Cardiac muscle cell (in vitro differentiated cells and primary cell): ENCODE data around the gene SYNE2. TPM values are rescaled to one million over a fixed set of nuclear protein-coding genes. Genes with fewer than 3 reads are reported as not detected.

Source experiments
- DNase-seq, 2 donors: peaks; one replicate each; pipeline versions ENCODE4 v3.0.0 to v3.0.0-alpha.2; 2010 to 2017; ENCODE audit warnings: low read depth in 1 of 2, low spot score in 1 of 2
- H3K27ac ChIP-seq: fragments of 200-600 bp; sonication (generic); 2 replicates; pipeline ENCODE4 v1.5.1; 2016
- H3K27me3 ChIP-seq: fragments of 200-600 bp; sonication (generic); 2 replicates; pipeline ENCODE4 v1.6.0; 2016; ENCODE audit warnings: control low read depth
- H3K36me3 ChIP-seq: fragments of 200-600 bp; sonication (generic); 2 replicates; pipeline ENCODE4 v1.5.1; 2016; ENCODE audit warnings: control low read depth
- H3K4me1 ChIP-seq: fragments of 200-600 bp; sonication (generic); 2 replicates; pipeline ENCODE4 v1.8.1; 2017; ENCODE audit warnings: low read depth, mild to moderate bottlenecking, mixed run types
- H3K4me3 ChIP-seq: fragments of 200-600 bp; sonication (generic); 2 replicates; pipeline ENCODE4 v1.5.1; 2016; ENCODE audit warnings: mild to moderate bottlenecking
- H3K9me3 ChIP-seq: fragments of 200-600 bp; sonication (generic); 2 replicates; pipeline ENCODE4 v1.5.1; 2017; ENCODE audit warnings: low read depth, mild to moderate bottlenecking, control low read depth
- CTCF ChIP-seq: IDR thresholded peaks from 2 replicates; pipeline ENCODE4 v1.5.1; 2012; ENCODE audit warnings: low read depth, mild to moderate bottlenecking, low read length
- polyA plus RNA-seq: library from polyadenylated mRNA; unstranded; fragments of >200 nt; fragmentation: Nextera tagmentation; extraction: Ambion mirVana; gene quantifications from 2 replicates; pipeline ENCODE4 v1.2.1, GENCODE V29; 2016
- total RNA-seq: library from RNA; depleted of rRNA; stranded (reverse); fragments of >200 nt; gene quantifications from 2 replicates; pipeline ENCODE4 v1.2.3, GENCODE V29; 2016

The SYNE2 gene
- total and polyA plus RNA-seq, 2 experiments from 2014 or later, result 36.0 to 95.2 TPM

DNA sequence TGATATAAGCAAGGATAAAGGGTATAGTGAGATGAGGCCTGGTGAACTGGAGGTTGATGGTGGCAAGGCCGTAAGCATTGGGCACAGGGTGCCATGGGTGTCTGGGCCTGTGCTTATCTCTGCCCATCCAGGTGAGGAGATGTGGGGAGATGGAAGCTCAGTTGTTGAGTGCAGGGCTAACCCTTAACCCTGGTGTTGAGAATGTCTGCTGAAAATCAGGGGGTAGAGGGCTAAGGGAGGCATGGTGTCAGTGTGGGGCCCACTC, 86.1 kb downstream of the SYNE2 start:
- Histone ChIP-seq H3K27ac (no peak overlapping the region), H3K27me3 (no peaks in the 10 kb centered on the region), H3K9me3 (no peaks in the 10 kb centered on the region), H3K36me3 (no peaks in the 10 kb centered on the region), H3K4me3 (no peak overlapping the region), H3K4me1 (no peaks in the 10 kb centered on the region)
- no peak for TF ChIP-seq CTCF
- no peak for DNase-seq

DNA sequence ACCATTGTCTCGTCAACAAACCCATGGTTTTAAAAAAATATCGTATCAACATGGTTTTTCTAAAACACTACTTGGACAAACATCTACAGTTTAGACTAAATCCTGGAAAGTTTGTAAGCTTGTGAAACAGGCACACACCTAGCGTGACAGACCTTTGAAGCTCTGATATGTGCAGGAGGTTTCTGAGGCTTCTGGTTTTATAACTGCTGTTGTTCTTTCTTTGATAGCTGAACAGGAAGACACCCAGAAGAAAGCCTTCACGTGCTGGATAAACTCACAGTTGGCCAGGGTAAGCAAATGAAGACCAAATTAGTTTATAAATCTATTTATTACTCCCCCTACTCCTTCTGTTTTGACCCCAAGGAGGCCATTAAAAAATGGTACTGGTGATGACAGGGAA, 87.6 kb downstream of the SYNE2 start:
- H3K4me3 ChIP-seq, result no peak overlapping the region
- H3K9me3 ChIP-seq, result no peaks in the 10 kb centered on the region
- H3K27me3 ChIP-seq, result no peaks in the 10 kb centered on the region
- H3K27ac ChIP-seq, result no peak overlapping the region
- no peaks in the 10 kb centered on the region for H3K4me1 ChIP-seq
- no peaks in the 10 kb centered on the region for H3K36me3 ChIP-seq
- TF ChIP-seq CTCF, result no peak
- no peak for DNase-seq

DNA sequence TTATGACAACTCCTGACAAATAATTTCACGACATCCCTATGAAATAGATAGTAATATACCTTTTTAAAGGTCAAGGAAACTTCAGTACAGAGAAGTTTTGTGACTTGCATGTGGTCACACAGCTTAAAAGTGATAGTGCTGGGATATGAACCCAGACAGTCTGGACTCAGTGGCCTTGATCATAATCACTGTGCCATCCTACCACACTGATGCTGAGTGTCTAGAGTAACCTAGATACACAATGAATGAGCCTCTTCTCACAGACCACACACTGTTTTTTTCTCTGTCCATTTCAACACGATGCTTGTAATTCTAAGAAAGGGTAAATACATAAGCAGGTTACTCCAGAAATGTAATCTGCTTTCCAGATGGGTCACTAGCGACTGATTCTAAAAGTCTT, 88.2 kb downstream of the SYNE2 start:
- no peaks in the 10 kb centered on the region for H3K9me3 ChIP-seq
- no peak overlapping the region for H3K27ac ChIP-seq
- no peak for TF ChIP-seq CTCF
- H3K4me1 ChIP-seq, result no peaks in the 10 kb centered on the region
- H3K36me3 ChIP-seq, result no peaks in the 10 kb centered on the region
- H3K27me3 ChIP-seq, result no peaks in the 10 kb centered on the region
- no peak overlapping the region for H3K4me3 ChIP-seq
- no peak for DNase-seq

GRCh38 chr14:63949696-63950095, 96.9 kb downstream of the SYNE2 start:
- Histone ChIP-seq H3K4me3 (no peak overlapping the region), H3K36me3 (peaks cover 5% of the 10 kb centered on the region), H3K9me3 (no peaks in the 10 kb centered on the region), H3K4me1 (no peaks in the 10 kb centered on the region), H3K27me3 (no peaks in the 10 kb centered on the region), H3K27ac (no peak overlapping the region)
- no peak for DNase-seq
- no peak for TF ChIP-seq CTCF

- Histone ChIP-seq H3K27ac (no peak overlapping the region), H3K9me3 (no peaks in the 10 kb centered on the region), H3K36me3 (peaks cover 5% of the 10 kb centered on the region), H3K4me3 (no peak overlapping the region), H3K4me1 (no peaks in the 10 kb centered on the region), H3K27me3 (no peaks in the 10 kb centered on the region)
- no peak for DNase-seq
- no peak for TF ChIP-seq CTCF
Measured at GRCh38 chr14:63951021-63951420, 98.2 kb downstream of the SYNE2 start.

DNA sequence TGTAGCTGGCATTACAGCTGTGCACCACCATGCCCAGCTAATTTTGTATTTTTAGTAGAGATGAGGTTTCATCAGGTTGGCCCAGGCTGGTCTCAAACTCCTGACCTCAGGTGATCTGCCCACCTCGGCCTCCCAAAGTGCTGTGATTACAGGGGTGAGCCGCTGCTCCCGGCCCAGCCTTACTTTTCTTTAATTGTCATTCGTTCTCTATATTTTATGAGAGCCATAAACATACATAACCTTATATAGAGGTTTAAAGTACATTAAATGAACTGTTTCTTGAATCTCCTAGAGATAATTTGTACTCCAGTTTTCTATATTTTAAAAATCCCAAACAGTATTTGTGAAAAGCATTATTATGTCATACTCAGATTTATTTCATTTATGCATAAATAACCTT, 98.6 kb downstream of the SYNE2 start:
- H3K36me3 ChIP-seq, result peaks cover 5% of the 10 kb centered on the region
- H3K27me3 ChIP-seq, result no peaks in the 10 kb centered on the region
- no peak overlapping the region for H3K27ac ChIP-seq
- H3K4me3 ChIP-seq, result no peak overlapping the region
- H3K4me1 ChIP-seq, result no peaks in the 10 kb centered on the region
- no peaks in the 10 kb centered on the region for H3K9me3 ChIP-seq
- DNase-seq, result no peak
- no peak for TF ChIP-seq CTCF
